ENCODE results near the gene SHBG. TPM values are rescaled to one million over a fixed set of nuclear protein-coding genes. Genes with fewer than 3 reads are reported as not detected.
A peak's percentile ranks its signal among the peaks of the same experiment; 100 is the strongest.

SHBG gene
- total and polyA plus RNA-seq, 2 of the 8 experiments (the other 6 are each of a cell fraction or from before 2014, with no cell fraction given): 1.1 to 1.2 TPM

DNA sequence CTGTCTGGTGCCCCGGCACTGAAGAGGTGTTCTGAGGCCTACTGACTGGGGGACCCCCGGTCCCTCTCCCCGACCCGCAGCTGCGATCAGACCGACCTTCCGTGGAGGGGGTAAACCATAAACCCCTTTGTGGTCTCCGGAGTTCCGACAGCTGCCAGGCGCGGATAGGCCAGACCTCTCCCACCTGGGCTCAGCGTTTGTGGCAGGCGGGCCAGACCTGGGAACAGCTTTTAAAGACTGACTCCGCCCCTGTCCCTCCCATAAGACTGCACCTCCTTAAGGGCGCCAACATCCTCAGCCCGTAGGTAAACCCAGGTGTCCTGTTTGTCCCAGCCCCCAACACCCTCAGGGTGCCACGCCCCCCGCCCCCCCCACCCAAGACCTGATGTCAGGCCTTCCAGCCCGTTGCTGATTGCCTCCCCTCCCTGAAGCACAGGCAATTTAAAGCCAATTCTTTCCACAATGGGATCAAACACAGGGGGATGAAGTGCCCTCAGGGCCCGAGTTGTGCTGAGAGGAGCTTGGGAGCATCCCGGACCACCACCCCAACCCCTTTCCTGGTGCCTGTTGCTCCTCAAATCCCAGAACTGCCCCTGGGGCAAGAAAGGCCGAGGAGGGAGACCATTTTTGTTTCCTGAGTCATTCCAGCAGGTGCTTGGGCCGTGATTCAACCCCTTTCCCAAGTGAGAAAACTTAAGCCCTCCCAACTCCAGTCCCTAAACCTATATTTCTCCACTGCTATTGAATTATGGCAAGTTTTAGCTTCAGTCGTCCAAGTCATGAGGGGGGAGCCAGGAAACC, 39.8 kb upstream of the SHBG start, which contains the start of gene SOX15:
SOX15 (minus strand) TSS at position 204 of the 801 bp plus-strand sequence. CDS start 418 bp downstream, outside the sequence.
- Histone ChIP-seq H3K56ac (replicated peaks; ENCODE audit: insufficient read length, low read depth, low read length) (no peak within 1 kb of the TSS), H3K4me3 (ENCODE audit: extremely low read depth in 1 of 4, insufficient read depth in 2 of 4, low read depth in 3 of 4, low read length in 4 of 4) (peak within 1 kb of the TSS; percentile 59 to 73 (median 69)), H2BK20ac (ENCODE audit: low read length) (no peak within 1 kb of the TSS), H3K14ac (ENCODE audit: insufficient read length) (no peak within 1 kb of the TSS), H3K27ac (ENCODE audit: low read depth, low read length) (peak within 1 kb of the TSS; percentile 87), H4K5ac (ENCODE audit: insufficient read length, low read depth, low read length) (peak within 1 kb of the TSS; percentile 45), H2AFZ (ENCODE audit: low read length) (no peak within 1 kb of the TSS), H2BK15ac (ENCODE audit: low read length) (0 out of 2 replicates have a peak within 1 kb of the TSS, but pooled peaks have one; percentile 61), H3K23me2 (ENCODE audit: low read depth, low read length) (peaks cover 15% of the 10 kb centered on the region; the same call in 1 of the 2 replicates), H4K91ac (replicated peaks; ENCODE audit: insufficient read length, low read length) (peak within 1 kb of the TSS; percentile 3), H3K18ac (ENCODE audit: extremely low read depth, low read length) (peak within 1 kb of the TSS; percentile 71), H3K9ac (replicated peaks in 1 of 4; ENCODE audit: extremely low read depth in 1 of 4, low read depth in 3 of 4, low read length in 3 of 4) (peak within 1 kb of the TSS in 3 of 4 experiments; percentile 34 to 63 (median 40); a peak in 6 of 7 replicates), H3K4me1 (replicated peaks in 1 of 4; ENCODE audit: control insufficient read depth in 3 of 4, insufficient read depth in 4 of 4, low read length in 3 of 4) (peaks cover 6 to 21% (median 18%) of the 10 kb centered on the region in 4 experiments), H4K20me1 (replicated peaks in 1 of 2; ENCODE audit: control insufficient read depth in 1 of 2, insufficient read depth in 2 of 2, low read length in 2 of 2) (peaks cover 0 to 2% of the 10 kb centered on the region in 2 experiments), H3K4me2 (ENCODE audit: insufficient read depth in 1 of 2, low read depth in 2 of 2, low read length in 2 of 2) (peak within 1 kb of the TSS; percentile 71 to 85), H2AK5ac (ENCODE audit: low read depth, low read length) (no peak within 1 kb of the TSS), H3K79me1 (ENCODE audit: low read depth, low read length) (no peaks in the 10 kb centered on the region; the same call in none of the 2 replicates), H3K23ac (ENCODE audit: insufficient read length) (no peak within 1 kb of the TSS), H4K8ac (ENCODE audit: extremely low read depth, insufficient read depth, low read length) (peak within 1 kb of the TSS; percentile 41), H3K4ac (replicated peaks; ENCODE audit: insufficient read length, low read depth, low read length) (no peak within 1 kb of the TSS), H3K9me3 (ENCODE audit: insufficient read depth in 2 of 2, low read depth in 1 of 2, low read length in 1 of 2) (no peaks in the 10 kb centered on the region), H3K36me3 (ENCODE audit: control insufficient read depth in 2 of 4, insufficient read depth in 4 of 4, low read length in 3 of 4) (peaks cover 12 to 47% (median 31%) of the 10 kb centered on the region in 4 experiments; a peak in 7 of 8 replicates), H3K79me2 (ENCODE audit: control insufficient read depth in 1 of 2, insufficient read depth in 2 of 2, low read length in 2 of 2) (no peaks in the 10 kb centered on the region), H2BK12ac (ENCODE audit: low read depth, low read length) (peak within 1 kb of the TSS; percentile 68; the same call in 1 of the 2 replicates), H2BK5ac (ENCODE audit: low read depth, low read length) (peak within 1 kb of the TSS; percentile 81), H2BK120ac (replicated peaks; ENCODE audit: low read depth, low read length) (no peak within 1 kb of the TSS), H3K27me3 (replicated peaks in 1 of 4; ENCODE audit: control insufficient read depth in 3 of 4, extremely low read depth in 1 of 4, insufficient read depth in 3 of 4, low read length in 3 of 4) (no peaks in the 10 kb centered on the region)
- peak in 1 of 2 experiments; percentile 79 for DNase-seq (ENCODE audit: low read depth in 1 of 2, low spot score in 2 of 2)
- ChIA-PET CTCF (ENCODE audit: partially characterized antibody) (interaction anchor here (0.7 to 2.8 kb wide), 37 partner anchors 9 to 417 kb away, joined by 3 to 24 read pairs (median 4); partner anchors contain the start of genes ACAP1, CD68, FXR2 and PLSCR3), POLR2A (ENCODE audit: partially characterized antibody) (interaction anchor here (0.5 to 28.5 kb wide), 30 partner anchors 8 to 354 kb away, joined by 3 to 1144 read pairs (median 6); partner anchors contain the start of genes ATP1B2, CD68, DNAH2 and EFNB3)
- WGBS, 2 experiments (ENCODE audit: extremely low coverage in 1 of 2, insufficient coverage in 1 of 2, insufficient read length in 1 of 2, insufficient replicate concordance in 2 of 2, low coverage in 1 of 2, low lambda C conversion rate in 2 of 2, missing lambda C conversion rate in 1 of 2): 31% methylated on average over 18 of the region's 24 CpGs; no CpG with 5 or more reads in 1 of the 2 experiments
- no peak for FAIRE-seq
- TF ChIP-seq GTF2F1 (IDR thresholded peaks at IDR 0.05; ENCODE audit: borderline replicate concordance, low read depth, low read length): no peak
- no peak for TF ChIP-seq NRF1 (IDR thresholded peaks at IDR 0.05; ENCODE audit: low read depth, low read length)
- TF ChIP-seq ZNF274 (IDR thresholded peaks at IDR 0.05; ENCODE audit: borderline replicate concordance, extremely low read depth, low read length): no peak
- TF ChIP-seq KDM4A (IDR thresholded peaks at IDR 0.05; ENCODE audit: low read depth, low read length, severe bottlenecking): no peak
- peak; percentile 85 for TF ChIP-seq TAF1 (IDR thresholded peaks at IDR 0.05; ENCODE audit: low read depth, low read length)
- TF ChIP-seq SAP30 (IDR thresholded peaks at IDR 0.05; ENCODE audit: insufficient read depth, insufficient replicate concordance, low read length): no peak
- no peak for TF ChIP-seq TEAD4 (IDR thresholded peaks at IDR 0.05; ENCODE audit: low read depth, low read length)
- TF ChIP-seq RFX5 (IDR thresholded peaks at IDR 0.05; ENCODE audit: borderline replicate concordance, low read depth, low read length): no peak
- TF ChIP-seq EP300 (IDR thresholded peaks at IDR 0.05; ENCODE audit: borderline replicate concordance in 1 of 2, low read depth in 2 of 2, low read length in 2 of 2): no peak
- no peak for TF ChIP-seq SUZ12 (IDR thresholded peaks at IDR 0.05; ENCODE audit: low read length)
- no peak for TF ChIP-seq CEBPB (IDR thresholded peaks at IDR 0.05; ENCODE audit: low read depth, low read length)
